HG03108 (cell line): Measurements from ENCODE around the gene EVI5L.
"Not testable (repeated sequence)": the region's sequence is repeated elsewhere in the genome, so short reads cannot be mapped to it uniquely, and the experiment has no call there.

Experiments used
- ATAC-seq: cut with Tn5 transposase; IDR thresholded peaks from one replicate; pipeline ENCODE4 v1.9.1; 2021; ENCODE audit warnings: moderate library complexity; ENCODE audit not compliant: unreplicated experiment

Gene EVI5L

DNA sequence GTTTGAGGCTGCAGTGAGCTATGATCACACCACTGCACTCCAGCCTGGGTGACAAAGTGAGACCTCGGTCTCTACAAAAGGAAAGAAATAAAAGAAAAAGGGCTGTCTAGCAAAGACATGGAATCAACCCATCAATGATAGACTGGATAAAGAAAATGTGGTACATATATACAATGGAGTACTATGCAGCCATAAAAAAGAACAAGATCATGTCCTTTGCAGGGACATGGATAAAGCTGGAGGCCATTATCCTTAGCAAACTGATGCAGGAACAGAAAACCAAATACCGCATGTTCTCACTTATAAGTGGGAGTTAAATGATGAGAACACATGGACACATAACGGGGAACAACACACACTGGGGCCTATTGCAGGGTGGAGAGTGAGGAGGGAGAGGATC, 14.0 kb upstream of the EVI5L start:
- not testable (repeated sequence) for ATAC-seq

DNA sequence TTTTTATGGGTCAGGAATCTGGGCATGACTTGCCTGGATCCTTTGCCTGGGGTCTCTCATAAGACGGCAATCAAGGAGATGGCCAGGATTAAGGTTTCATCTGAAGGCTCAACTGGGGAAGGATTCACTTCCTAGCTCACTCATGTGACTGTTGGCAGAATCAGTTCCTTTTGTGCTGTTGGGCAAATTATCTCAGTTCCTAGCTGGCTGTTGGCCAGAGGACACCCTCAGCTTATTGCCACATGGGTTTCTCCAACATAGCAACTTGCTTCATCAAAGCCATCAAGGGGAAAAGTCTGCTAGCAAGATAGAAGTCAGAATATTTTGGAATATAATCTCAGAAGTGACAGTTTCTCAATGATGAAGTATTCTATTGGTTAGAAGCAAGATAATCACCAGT, 12.2 kb upstream of the EVI5L start:
- ATAC-seq: no peak

DNA sequence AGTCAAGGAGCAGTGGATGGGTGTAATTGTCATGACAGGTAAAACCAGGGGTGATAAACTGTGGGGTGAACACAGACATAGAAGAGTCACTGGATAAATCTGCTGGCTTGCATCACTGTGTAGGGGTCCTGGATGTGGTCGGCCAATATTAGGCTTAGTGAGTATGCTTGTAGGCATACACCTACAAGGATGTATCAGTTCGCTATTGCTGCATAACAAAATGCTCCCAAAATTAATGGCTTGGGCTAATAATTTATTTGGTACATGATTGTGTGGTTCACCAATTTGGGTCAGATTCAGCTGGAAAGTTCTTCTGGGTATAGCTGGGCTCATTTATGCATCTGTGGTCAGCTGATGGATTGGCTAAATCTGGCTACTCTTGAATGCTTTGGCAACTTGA, 11.2 kb upstream of the EVI5L start:
- no peak for ATAC-seq

DNA sequence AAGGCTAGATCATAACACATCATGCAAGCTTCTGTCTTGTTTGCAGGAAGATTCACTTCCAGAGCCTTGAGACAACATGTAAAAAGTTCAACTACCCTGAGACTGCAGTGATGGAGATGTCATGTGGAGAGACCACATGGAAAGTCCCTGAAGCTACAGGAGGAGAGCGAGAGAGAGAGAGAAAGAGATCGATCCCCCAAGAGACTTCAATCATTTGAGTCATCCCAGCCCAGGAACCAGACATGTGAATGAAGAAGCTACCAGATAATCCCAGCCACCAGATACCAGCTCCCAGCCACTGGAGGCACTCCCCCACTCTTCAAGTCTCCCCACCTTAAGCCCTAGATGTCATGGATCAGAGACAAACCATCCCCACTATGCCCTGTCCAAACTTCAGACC, 10.7 kb upstream of the EVI5L start:
- no peak for ATAC-seq

DNA sequence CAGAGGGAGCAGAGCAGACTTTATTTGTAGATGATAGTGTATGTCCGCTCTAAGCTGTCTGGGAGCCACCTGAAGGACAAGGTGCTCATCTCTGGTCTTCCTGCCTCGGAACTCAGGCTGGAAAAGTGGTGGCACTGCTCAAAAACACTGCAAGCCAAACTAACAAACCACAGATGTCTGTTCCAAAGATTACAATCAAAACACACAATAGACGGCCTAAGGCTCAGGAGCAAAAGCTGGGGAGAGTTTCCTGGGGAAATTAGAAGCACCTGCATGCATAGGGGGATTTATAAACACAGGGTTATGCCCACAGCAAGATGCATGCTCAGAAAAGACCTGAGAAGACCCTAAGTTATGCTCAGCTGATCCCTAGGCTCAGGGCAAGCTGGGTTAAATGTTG, 9.4 kb upstream of the EVI5L start:
- ATAC-seq: no peak

DNA sequence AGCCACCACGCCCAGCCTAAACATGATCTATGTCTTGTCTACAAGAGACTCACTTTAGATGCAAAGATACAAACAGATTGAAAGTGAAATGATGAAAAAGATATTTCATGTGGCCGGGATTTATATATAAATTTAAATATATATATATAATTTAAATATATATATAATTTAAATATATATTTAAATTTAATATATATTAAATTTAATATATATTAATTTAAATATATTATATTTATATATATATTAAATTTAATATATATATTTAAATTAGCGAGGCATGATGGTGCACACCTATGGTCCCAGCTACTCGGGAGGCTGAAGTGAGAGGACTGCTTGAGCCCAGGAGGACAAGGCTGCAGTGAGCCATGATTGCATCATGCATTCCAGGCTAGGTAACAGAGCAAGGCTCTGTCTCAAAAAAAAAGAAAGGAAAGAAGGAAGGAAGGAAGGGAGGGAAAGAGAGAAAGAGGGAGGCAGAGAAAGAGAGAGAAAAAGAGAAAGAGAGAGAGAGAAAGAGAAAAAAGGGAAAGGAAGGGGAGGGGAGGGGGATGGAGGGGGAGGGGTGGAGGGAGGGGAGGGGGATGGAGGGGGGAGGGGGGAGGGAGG, 7.0 kb upstream of the EVI5L start:
- ATAC-seq: no peak

DNA sequence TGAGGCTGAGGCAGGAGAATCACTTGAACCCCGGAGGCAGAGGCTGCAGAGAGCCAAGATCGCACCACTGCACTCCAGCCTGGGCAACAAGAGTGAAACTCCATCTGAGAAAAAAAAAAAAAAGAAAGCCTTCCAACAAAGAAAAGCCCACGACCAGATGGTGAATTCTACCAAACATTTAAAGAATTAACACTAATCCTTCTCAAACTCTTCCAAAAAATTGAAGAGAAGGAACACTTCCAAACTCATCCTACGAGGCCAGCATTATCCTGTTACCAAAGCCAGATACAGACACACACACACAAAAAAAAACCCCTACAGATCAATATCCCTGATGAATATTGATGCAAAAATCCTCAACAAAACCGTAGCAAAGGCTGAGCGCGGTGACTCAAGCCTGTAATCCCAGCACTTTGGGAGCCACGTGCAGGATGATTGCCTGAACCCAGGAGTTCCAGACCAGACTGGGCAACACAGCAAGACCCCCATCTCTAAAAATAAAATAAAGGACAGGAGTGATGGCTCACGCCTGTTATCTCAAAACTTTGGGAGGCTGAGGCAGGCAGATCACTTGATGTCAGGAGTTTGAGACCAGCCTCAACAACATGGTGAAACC, 6.2 kb upstream of the EVI5L start:
- ATAC-seq: no peak

DNA sequence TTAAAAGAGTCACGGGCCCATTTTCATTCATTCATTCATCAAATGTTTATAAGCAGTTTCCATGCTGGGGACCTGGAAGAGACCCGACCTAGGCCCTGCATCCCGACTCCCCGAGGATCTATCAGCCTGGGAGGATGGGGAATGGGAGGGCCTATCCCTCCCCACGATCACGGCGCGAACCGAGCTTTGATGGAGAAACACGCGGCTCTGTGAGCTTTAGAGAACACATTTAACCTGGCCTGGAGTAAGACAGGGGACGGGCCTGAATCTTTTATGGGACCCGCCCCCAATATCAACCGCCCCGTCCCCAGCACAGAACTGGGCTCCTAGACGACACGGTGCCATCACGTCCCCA, 875 bp upstream of the EVI5L start:
- ATAC-seq: no peak

DNA sequence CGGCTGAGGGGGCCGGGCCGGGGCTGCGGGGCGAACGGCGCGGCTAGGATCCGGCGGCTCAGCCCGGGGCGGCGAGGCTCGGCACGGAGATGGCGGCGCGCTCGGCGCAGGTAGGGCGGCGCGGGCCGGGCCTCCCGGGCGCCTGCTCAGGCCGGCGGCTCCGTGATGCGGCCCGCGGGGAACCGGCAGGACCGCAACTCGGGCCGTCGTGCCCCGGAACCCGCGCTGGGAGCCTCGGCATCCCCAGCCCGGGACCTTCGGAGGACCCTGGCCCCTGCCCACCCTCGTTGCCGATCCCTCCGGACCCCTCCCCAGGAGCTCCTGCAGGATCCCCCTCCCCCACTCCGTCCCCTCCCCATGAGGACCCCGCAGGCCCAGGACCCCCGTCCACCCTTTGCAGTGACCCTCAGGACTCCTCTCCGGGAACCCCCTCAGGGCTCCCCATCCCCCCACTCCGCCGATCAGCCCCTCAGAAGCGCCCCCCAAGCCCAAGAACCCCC, 304 bp downstream of the EVI5L start:
- ATAC-seq: no peak

DNA sequence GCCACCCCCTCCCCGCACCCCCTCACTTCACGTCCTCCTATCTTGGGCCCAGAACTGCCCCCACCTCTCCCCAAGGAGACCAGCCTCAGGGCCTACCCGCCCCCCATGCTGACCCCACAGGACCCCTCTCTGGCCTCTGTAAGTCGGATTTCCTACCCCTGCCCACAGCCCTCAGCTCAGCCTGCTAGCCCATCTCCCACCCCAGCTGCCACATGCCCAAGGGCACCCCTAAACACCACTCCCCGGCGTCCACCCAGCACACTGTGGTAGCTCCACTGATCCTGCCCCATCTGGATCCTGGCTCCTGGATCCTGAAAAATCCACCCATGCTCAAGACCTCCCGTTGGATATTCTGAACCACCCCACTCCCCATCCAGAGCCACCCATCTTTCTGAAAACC, 805 bp downstream of the EVI5L start:
- no peak for ATAC-seq

DNA sequence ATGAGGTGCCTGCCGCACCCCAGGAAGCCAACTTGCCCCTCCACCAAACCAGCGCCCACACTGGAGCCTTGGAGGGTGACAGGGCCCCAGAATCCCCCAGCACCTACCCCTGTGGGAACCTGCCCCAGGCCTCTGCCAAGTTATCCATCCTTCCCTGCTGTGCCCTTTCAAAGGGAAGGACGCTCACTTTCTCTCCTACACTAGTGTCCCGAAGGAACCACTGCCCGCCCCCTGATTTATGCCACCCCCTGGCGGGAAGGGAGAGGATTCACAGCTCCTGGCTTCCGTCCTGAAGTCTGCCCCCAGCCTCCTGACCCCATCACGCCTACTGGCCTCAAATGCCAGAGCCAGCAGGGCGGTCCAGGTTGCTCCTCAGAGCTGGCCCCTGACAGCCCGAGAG, 1.4 kb downstream of the EVI5L start:
- no peak for ATAC-seq

DNA sequence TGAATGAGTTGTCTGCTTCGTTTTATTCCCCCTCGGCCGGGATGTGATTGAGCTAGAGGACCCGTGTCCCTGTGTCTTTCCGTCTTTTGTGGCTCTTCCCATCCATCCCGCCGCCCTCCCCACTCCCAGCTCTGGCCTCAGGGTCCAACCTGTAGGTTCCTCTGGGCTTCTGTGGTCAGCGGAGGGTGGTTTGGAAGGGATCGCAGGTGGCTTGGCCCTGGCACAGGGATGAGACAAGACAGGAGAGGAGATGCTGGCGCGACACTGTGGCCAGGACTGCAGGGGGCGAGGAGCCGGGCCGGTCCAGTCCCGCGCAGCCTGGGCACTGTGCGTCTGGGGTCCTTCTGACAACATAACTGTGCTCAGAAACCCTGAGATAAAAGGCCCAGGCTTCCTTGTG, 2.0 kb downstream of the EVI5L start:
- no peak for ATAC-seq

DNA sequence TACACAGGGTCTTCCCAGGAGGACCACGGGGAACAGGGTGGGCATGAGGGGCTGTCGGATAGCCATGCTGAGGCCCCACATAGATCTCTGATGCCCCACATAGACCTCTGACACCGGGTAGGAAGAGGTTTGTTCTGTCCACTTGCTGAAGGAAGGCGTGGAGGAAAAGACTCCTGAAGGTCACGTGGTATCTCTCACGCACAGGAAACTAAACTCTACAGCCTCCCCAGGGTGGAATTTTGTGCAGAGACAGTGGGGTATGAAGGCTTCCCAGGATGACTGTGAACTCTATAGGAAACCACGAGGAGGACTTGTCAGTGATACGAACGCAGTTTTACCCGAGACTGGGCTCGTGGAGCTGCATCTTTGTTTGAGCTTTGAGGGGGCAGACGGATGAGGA, 2.8 kb downstream of the EVI5L start:
- ATAC-seq: no peak

DNA sequence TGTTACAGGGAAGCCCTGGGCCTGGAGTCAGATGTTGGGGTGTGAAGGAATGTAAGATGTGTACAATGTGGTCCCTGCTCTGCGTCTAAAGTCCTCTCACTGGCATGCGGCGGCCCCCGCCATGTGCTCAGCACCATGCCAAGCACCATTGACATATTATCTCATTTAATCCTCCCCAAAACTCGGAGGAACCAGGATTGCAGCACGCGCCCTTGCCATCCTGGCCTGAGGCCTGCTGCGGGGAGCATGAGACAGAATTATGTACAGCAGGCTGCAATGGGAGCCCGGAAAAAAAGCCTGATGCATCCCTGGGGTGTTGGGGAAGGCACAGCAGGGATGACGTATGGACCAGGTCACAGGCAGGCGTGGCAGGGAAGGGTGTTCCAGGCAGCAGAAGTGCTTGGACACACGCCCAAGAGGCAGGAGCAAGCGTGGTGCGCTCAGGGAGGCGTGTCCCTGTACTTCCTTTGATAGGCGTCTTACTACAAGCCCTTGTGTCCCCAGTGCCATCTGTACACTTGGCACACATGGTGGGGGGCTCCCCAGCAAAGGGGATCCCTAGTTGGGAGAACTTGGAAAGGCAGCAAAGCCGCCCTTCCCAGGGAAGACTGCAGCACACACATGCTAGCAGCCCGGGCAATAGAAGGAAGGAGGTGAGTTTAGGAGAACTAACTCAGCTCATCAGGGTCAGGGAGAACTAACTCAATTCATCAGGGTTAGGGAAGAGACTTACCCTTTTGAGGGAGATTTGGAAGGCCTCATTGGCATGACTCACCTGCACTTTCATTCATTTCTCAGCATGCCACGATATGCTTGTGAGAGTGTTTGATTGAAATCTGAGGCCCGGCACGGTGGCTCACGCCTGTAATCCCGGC, 3.4 kb downstream of the EVI5L start:
- no peak for ATAC-seq

DNA sequence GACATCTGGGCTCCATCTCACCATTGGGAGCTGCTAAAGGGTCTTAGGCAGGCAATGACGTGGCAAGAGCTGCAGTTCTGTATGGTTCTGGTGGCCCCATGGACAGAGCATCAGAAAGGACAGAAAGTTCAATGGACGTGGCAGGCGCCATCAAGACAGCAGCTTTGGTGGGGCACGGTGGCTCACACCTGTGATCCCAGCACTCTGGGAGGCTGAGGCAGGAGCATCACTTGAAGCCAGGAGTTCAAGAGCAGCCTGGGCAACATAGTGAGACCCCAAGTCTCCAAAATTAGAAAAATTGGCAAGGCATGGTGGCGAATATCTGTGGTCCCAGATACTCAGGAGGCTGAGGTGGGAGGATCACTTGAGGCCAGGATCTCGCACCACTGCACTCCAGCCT, 9.5 kb downstream of the EVI5L start:
- no peak for ATAC-seq

DNA sequence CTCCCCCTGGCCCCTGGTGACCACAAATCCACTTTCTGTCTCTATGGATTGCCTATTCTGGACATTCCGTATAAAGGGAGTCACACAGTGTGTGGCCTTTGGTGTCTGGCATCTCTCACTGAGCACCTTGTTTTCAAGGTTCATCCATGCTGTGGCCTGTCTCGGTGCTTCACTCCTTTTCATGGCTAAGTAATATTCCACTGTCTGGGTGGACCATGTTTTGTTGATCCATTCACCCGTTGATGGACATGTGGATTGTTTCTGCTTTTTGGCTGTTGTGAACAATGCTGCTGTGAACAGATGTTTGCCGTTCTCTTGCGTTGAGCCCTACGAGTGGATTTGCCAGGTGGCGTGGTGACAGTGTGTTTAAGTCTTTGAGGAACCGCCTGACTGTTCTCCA, 10.6 kb downstream of the EVI5L start:
- no peak for ATAC-seq

DNA sequence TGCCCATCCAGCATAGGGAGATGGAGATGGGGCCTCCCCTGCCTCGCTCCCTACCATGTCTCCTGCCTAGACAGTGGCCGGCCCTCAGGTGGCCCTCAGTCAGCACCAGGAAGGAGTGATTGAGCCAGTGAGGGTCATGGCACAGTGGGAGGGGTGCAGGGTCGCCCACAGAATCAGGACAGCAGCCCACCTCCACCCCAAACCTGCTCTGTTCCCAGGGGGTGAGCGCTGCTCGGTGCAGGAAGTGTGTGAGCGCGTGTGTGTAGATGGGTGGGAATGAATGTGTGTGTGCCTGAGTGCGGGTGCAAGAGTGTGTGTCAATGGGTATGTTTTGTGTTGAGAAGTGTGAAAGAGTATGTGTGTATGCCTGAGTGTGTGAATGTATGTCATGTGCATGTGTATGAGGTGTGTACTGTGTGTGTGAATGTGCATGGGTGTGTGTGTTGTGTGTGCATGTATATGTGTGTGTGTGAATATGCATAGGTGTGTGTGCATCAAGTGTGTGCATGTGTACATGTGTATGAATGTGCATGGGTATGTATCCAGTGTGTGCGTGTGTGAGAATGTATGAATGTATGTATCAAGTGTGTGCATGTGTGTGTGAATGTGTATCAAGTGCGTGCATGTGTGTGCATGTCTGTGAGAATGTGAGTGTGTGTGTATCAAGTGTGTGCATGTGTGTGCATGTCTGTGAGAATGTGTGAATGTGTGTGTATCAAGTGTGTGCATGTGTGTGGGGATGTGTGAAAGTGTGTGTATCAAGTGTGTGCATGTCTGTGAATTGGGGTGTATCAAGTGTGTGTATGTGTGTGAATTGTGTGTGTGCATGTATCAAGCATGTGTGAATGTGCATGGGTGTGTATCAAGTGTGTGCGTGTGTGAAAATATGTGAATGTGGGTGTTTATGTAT, 12.0 kb downstream of the EVI5L start:
- ATAC-seq: no peak

DNA sequence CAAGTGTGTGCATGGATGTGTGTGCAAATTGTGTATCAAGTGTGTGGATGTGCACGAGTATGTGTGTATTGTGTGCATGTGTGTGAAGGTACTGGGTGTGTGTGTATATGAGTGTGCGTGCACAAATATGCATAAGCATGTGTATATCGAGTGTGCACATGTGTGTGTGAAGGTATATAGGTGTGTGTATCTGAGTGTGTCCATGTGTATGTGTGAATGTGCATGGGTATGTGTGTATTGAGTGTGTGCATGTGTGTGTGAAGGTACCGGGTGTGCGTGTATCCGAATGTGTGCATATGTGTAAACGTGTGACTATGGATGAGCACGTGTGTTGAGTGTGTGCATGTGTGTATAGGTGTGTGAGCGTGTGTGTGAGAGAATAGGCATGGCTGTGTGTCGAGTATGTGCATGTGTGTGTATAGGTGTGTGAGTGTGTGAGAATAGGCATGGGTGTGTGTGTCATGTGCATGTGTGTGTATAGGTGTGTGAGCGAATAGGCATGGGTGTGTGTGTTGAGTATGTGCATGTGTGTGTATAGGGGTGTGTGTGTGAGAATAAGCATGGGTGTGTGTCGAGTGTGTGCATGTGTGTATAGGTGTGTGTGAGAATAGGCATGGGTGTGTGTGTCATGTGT, 12.8 kb downstream of the EVI5L start:
- ATAC-seq: no peak

DNA sequence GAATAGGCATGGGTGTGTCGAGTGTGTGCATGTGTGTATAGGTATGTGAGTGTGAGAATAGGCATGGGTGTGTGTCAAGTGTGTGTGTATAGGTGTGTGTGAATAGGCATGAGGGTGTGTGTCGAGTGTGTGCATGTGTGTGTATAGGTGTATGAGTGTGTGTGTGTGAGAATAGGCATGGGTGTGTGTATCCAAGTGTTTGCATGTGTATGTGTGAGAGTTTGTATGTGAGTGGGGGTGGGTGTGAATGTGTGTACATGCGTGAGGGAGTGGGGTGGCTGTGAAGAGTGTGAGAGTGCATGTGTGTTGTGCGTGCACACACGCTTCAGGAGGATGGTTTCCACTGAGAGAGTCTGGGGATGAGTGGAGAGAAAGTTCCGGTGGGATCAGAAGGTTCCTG, 13.5 kb downstream of the EVI5L start:
- no peak for ATAC-seq

DNA sequence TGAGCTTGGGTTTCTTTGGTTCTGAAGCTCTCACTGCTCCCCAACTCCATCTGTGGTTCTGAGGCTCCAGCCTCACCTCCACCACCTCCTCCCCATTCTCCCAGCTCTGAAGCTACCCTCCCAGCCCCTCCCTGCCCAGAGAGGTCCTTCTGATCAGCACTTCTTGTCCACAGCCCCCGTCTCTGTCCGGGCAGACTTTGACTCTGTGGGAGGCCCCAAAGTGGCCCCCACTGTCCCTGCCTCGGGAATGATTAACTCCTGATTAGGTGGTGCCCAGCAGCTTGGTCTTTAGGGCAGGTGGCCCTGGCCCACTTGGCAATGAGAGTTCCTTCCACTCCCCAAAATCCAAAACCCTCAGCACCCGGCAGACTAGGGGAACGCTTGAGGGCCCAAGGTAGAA, 14.4 kb downstream of the EVI5L start:
- ATAC-seq: no peak

DNA sequence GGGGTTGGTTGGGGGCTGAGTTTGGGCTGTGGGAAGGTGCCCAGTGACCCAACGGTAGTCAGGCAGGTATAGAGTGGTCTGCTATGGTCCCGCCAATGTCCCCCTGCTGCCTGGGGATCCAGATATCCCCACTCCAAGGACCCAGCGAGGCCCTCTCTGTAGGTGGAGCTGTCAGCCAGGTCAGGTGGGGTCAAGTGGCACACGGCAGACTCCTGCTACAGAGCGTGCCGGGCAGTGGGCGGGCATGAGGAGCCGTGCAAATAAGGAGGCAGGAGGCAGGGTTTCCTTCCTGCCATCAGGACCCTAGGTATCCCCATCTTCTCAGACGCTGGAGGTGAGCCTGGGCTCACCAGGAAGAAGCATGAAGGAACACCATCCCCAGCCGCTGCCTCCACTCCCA, 14.9 kb downstream of the EVI5L start:
- ATAC-seq: no peak
